IPS-15b (cell line): ENCODE measurements around the gene DMXL1.
"Not testable (repeated sequence)": the region's sequence is repeated elsewhere in the genome, so short reads cannot be mapped to it uniquely, and the experiment has no call there.

Experiments
- H3K27me3 ChIP-seq: one replicate; pipeline ENCODE4 v1.6.1; 2013; ENCODE audit warnings: low read length; ENCODE audit not compliant: control insufficient read depth, insufficient read depth
- H3K36me3 ChIP-seq: one replicate; pipeline ENCODE4 v1.6.1; 2013; ENCODE audit warnings: low read length; ENCODE audit not compliant: control insufficient read depth, insufficient read depth
- H3K4me1 ChIP-seq: one replicate; pipeline ENCODE4 v1.6.1; 2013; ENCODE audit warnings: mild to moderate bottlenecking, low read length; ENCODE audit not compliant: control insufficient read depth, insufficient read depth
- H3K4me3 ChIP-seq: one replicate; pipeline ENCODE4 v1.5.1; 2013; ENCODE audit warnings: low read depth, low read length
- H3K9ac ChIP-seq: one replicate; pipeline ENCODE4 v1.6.1; 2013; ENCODE audit warnings: low read depth, mild to moderate bottlenecking, low read length
- H3K9me3 ChIP-seq: one replicate; pipeline ENCODE4 v1.6.1; 2013; ENCODE audit warnings: mild to moderate bottlenecking, low read length; ENCODE audit not compliant: control insufficient read depth, insufficient read depth

Gene DMXL1

GRCh38 chr5:119221330-119221729 is 150.4 kb downstream of the DMXL1 start:
- Histone ChIP-seq H3K4me3 (no peak overlapping the region), H3K9me3 (no peaks in the 10 kb centered on the region), H3K27me3 (no peaks in the 10 kb centered on the region), H3K36me3 (no peaks in the 10 kb centered on the region), H3K4me1 (no peaks in the 10 kb centered on the region), H3K9ac (no peak overlapping the region)

- no peaks in the 10 kb centered on the region for H3K36me3 ChIP-seq
- no peaks in the 10 kb centered on the region for H3K4me1 ChIP-seq
- no peak overlapping the region for H3K9ac ChIP-seq
- no peak overlapping the region for H3K4me3 ChIP-seq
- H3K27me3 ChIP-seq: no peaks in the 10 kb centered on the region
- no peaks in the 10 kb centered on the region for H3K9me3 ChIP-seq
These were observed 159.1 kb downstream of the DMXL1 start for GRCh38 chr5:119229950-119230349.

- no peaks in the 10 kb centered on the region for H3K9me3 ChIP-seq
- no peaks in the 10 kb centered on the region for H3K4me1 ChIP-seq
- H3K27me3 ChIP-seq: no peaks in the 10 kb centered on the region
- H3K36me3 ChIP-seq: no peaks in the 10 kb centered on the region
- no peak overlapping the region for H3K4me3 ChIP-seq
- H3K9ac ChIP-seq: no peak overlapping the region
These were observed 167.6 kb downstream of the DMXL1 start for GRCh38 chr5:119238265-119239118.

- no peaks in the 10 kb centered on the region for H3K27me3 ChIP-seq
- no peaks in the 10 kb centered on the region for H3K36me3 ChIP-seq
- no peaks in the 10 kb centered on the region for H3K9me3 ChIP-seq
- H3K9ac ChIP-seq: no peak overlapping the region
- H3K4me1 ChIP-seq: peaks cover 4% of the 10 kb centered on the region
- no peak overlapping the region for H3K4me3 ChIP-seq
These were observed 168.2 kb downstream of the DMXL1 start for GRCh38 chr5:119239119-119239417.

DNA sequence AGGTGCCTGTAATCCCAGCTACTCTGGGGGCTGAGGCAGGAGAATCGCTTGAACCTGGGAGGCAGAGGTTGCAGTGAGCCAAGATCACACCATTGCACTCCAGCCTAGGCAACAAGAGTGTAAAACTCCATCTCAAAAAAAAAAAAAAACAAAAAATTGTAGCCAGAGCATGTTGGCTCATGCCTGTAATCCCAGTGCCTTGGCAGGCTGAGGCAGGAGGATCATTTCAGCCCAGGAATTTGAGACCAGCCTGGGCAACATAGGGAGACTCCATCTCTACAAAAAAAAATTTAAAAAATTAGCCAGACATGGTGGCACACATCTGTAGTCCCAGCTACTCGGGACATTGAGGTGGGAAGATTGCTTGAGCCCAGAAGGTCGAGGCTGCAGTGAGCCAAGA is 168.9 kb downstream of the DMXL1 start:
- not testable (repeated sequence) for H3K4me1 ChIP-seq, H3K27me3 ChIP-seq, H3K9me3 ChIP-seq, H3K4me3 ChIP-seq, H3K9ac ChIP-seq, H3K36me3 ChIP-seq

GRCh38 chr5:119243888-119244287 is 173.0 kb downstream of the DMXL1 start:
- H3K4me3 ChIP-seq: no peak overlapping the region
- no peaks in the 10 kb centered on the region for H3K36me3 ChIP-seq
- no peak overlapping the region for H3K9ac ChIP-seq
- H3K9me3 ChIP-seq: no peaks in the 10 kb centered on the region
- H3K27me3 ChIP-seq: no peaks in the 10 kb centered on the region
- peaks cover 10% of the 10 kb centered on the region for H3K4me1 ChIP-seq

GRCh38 chr5:119250946-119251901 is 180.3 kb downstream of the DMXL1 start:
- Histone ChIP-seq H3K9me3 (no peaks in the 10 kb centered on the region), H3K36me3 (no peaks in the 10 kb centered on the region), H3K4me1 (peaks cover 6% of the 10 kb centered on the region), H3K27me3 (no peaks in the 10 kb centered on the region), H3K9ac (no peak overlapping the region), H3K4me3 (no peak overlapping the region)

DNA sequence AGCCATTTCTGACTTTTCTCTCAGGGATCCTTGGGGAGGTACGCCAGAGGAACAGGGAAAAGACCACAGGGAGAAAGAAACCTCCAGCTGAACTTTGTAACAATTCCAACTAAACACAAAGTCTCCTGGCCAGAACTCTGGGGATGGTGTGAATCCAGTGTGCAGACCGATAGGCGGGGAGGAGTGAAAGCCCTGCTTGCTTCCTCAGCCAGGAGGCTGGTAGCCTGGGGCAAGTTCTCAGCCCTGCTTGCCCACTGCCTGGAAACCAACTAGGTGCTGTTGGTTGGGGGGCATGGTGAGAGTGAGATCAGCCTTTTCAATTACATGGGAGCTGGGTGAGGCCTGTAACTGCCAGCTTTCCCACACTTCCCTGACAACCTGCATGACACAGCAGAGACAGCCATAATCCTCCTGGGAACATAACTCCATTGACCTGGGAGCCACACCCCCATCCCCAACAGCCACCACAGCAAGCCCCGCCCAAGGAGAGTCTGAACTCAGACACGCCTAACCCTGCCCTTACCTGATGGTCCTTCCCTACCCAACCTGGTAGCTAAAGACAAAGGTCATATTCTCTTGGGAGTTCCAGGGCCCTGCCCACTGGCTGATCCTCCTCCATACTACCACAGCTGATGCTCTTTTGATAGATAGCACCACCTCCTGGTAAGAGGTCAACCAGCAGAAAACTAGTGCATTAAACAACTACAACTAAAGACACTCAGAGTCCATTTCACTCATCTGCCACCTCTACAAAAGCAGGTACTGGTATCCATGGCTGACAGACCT is 184.9 kb downstream of the DMXL1 start:
- Histone ChIP-seq H3K36me3 (no peaks in the 10 kb centered on the region), H3K9ac (no peak overlapping the region), H3K4me1 (peaks cover 6% of the 10 kb centered on the region), H3K27me3 (no peaks in the 10 kb centered on the region), H3K4me3 (no peak overlapping the region), H3K9me3 (peaks cover 3% of the 10 kb centered on the region)

DNA sequence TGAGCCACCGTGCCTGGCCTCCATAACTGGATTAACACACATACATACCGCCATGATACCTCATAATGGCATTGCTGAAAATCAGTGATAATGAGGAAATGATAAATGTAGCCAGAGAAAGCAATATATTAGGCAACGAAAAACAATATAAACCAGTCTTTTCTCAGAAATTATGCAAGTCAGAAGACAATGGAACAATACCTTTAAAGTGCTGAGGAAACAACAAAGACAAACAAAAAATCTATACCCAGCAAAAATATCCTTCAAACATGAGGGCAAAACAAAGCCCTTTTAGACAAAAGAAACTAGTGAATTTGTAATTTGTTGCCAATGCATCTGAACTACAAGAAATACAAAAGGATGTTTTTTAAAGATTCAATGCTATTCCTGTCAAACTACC is 186.7 kb downstream of the DMXL1 start:
- Histone ChIP-seq H3K4me1 (peaks cover 6% of the 10 kb centered on the region), H3K9me3 (peaks cover 3% of the 10 kb centered on the region), H3K27me3 (no peaks in the 10 kb centered on the region), H3K9ac (no peak overlapping the region), H3K36me3 (no peaks in the 10 kb centered on the region), H3K4me3 (no peak overlapping the region)

GRCh38 chr5:119263639-119264038 is 192.8 kb downstream of the DMXL1 start:
- Histone ChIP-seq H3K4me1 (no peaks in the 10 kb centered on the region), H3K9me3 (no peaks in the 10 kb centered on the region), H3K9ac (no peak overlapping the region), H3K36me3 (no peaks in the 10 kb centered on the region), H3K27me3 (peaks cover 3% of the 10 kb centered on the region), H3K4me3 (no peak overlapping the region)

- Histone ChIP-seq H3K9me3 (no peaks in the 10 kb centered on the region), H3K9ac (no peak overlapping the region), H3K4me1 (no peaks in the 10 kb centered on the region), H3K27me3 (peaks cover 4% of the 10 kb centered on the region), H3K4me3 (no peak overlapping the region), H3K36me3 (no peaks in the 10 kb centered on the region)
These were observed 193.3 kb downstream of the DMXL1 start for GRCh38 chr5:119264186-119264585.
